Erythroblast (primary cell): ENCODE measurements around the gene C20orf144.

Source experiments
- GATA1 ChIP-seq: IDR thresholded peaks from 2 replicates; pipeline ENCODE4 v1.6.1; 2011; ENCODE audit warnings: low read depth, mild to moderate bottlenecking, control low read depth, low read length, moderate library complexity
- POLR2A ChIP-seq: IDR thresholded peaks from 2 replicates; pipeline ENCODE4 v1.6.1; 2011; ENCODE audit warnings: mild to moderate bottlenecking, low read length

DNA sequence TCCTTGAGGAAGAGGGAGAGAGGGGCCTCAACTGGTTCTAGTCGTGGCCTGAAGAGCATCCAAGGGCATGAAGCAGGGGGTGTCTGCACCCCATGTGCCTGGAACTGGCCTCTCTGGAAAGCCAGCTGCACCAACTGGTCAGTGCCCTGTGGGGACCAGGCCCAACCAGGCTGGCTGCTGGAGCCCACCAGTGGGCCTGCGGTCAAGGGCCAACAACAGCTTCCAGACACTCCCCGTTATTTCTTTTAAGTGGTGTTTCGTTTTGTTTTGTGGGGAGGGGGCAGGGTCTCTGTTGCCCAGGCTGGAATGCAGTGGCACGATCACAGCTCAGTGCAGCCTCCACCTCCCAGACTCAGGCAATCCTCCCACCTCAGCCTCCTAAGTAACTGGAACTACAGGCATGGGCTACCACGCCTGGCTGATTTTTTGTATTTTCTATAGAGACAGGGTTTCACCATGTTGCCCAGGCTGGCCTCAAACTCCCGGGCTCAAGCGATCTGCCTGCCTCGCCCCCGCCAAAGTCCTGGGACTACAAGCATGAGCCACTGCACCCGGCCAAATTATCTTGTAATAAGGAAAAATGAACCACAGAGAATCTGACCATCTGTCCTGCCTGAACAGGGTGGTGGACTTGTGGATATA lies 11.9 kb upstream of the C20orf144 start:
- TF ChIP-seq POLR2A = no peak
- no peak for TF ChIP-seq GATA1
